ENCODE data around the gene RCSD1.

RCSD1 gene

GRCh38 chr1:167671727-167672511 lies 41.9 kb downstream of the RCSD1 start:
- DNase-seq, result no peak

GRCh38 chr1:167672831-167673230 lies 42.8 kb downstream of the RCSD1 start:
- DNase-seq, result no peak

- no peak for DNase-seq
Measured at GRCh38 chr1:167673265-167673664, 43.2 kb downstream of the RCSD1 start.

DNA sequence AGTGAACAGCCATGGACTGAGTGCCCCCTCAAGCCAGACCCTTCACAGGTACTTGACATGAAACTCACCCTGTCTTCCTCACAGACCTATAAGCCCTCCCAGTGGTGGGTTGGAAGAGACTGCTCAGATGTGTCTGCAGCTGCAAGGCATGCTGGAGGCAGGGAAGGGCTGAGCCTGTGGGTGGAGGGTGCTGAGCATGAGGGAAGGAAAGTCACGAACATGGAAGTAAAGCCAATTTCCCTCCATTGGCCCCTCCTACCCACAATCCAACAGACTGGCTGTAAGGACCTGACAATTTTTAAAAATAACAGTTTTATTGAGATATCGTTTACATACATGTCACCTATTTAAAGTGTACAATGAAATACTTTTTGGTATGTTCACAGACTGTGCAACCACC lies 44.1 kb downstream of the RCSD1 start:
- no peak for DNase-seq

- no peak for DNase-seq
Measured at GRCh38 chr1:167675440-167675839, 45.4 kb downstream of the RCSD1 start.

- DNase-seq, result no peak
Measured at GRCh38 chr1:167676205-167676915, 46.3 kb downstream of the RCSD1 start.

DNA sequence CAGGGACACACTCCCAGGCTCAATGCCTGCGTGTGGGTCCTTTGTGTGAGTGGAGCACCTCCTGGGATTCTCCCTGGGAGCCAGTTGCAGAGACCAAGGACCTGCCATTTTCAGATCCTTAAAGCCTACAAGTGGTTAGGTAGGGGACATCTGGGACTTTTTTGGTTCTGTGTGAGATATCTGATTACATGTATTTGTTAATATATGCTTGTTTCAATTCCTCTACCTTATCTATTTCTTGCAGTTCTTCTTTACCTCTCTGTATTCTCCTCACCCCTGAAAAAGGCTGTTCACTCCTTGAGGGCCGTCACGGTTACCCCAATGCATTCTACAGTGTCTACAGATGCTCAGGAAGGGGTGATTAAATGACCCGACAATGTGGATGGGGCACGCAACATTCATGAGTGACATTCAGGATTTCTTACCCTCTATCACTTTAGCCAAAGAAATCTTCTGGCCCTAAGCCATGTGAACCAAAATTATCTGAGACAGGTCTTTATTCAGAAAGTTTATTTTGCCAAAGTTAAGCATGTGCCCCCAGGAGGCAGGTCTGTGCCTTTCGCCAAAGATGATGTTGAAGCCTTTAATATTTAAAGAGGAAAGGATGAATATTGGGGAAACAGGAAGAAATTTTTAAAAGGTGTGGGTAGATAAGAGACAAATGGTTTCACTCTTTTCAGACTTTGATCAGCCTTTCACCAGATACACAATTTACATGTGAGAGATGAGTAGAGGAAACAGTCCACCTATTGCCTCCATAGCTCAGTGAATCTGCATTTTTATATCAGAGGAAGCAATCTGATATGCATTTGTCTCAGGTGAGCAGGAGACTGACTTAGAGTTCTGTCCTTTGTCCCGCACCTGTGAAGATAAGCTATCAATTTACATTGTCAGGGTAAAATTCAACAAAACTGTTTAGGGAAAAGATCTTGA lies 47.1 kb downstream of the RCSD1 start:
- DNase-seq, result no peak

DNA sequence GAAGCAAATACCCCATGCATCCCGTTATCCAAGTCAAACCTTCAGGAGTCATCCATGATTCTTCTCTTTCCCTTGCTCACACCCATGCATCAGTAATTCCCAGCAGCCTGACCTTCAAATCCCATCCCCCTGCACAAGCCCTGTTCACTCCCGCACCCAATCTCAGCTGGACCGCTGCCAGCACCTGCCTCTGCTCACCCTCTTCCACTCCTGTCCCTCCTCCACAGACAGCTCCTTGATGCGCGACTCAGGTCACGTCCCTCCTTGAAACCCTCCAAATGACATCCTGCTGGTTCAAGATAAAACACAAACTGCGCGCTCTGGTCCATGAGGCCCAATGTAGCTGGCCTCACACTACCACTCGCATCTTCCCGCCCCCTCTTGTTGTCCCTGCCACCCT lies 48.4 kb downstream of the RCSD1 start:
- DNase-seq, result no peak

GRCh38 chr1:167678838-167679237 lies 48.8 kb downstream of the RCSD1 start:
- no peak for DNase-seq

DNA sequence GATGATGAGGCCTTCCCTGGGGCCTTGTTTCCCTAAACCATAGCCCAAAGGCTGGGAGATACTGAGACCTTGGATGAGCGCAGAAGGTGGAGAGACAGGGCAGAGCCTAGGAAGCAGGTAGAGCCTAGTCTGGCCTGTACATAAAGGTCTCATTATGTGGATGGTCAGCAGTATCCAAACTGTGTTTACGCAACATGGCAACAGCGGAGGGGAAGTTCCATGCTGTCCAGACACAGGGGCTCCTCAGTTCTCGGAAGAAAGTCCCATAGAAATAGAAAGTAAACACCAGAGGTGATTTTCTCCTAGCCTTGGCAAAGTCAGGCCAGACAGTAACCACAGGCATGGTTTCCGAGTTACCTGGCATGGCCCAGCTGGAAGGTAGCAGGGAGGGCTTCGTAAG lies 49.7 kb downstream of the RCSD1 start:
- no peak for DNase-seq

DNA sequence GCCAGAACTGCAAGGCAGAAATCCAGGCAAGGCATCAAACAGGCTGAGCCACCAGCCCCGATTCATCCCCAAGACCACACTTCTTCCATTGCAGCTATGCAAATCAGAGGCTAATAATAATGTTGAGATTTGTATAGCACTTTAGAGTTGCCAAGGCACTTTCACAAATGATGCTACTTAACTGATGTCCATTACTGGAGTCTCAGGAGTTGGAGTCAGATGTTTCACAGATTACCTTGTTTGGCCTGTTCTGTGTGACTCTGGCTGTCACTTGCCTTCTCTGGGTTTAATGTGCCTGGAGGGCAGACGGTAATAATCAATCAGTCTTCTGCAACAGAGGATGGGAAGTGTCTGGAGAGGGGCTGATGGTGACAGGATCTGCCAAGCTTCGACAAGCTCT lies 51.0 kb downstream of the RCSD1 start:
- no peak for DNase-seq

GRCh38 chr1:167681451-167682098 lies 51.5 kb downstream of the RCSD1 start:
- DNase-seq, result no peak

DNA sequence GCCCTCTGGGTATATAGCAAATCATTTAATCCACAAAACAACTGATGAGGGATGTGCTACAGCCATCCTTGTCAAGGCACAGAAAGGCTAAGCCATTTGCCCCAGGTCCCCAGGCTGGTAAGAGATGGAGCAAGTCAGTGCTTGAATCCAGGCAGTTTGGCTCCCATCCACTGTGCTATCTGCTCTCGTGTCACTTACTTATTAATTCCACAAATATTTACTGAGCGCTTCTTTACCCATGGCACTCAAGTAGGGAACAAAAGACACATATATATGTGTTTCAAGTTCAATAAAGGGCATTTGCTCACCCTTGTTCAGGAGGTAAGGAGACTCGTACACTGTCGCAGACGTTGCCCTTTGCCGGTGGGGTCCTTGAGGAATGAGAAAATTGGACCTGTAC lies 53.2 kb downstream of the RCSD1 start:
- DNase-seq, result no peak

- DNase-seq, result no peak
Measured at GRCh38 chr1:167683641-167684502, 53.8 kb downstream of the RCSD1 start.

DNA sequence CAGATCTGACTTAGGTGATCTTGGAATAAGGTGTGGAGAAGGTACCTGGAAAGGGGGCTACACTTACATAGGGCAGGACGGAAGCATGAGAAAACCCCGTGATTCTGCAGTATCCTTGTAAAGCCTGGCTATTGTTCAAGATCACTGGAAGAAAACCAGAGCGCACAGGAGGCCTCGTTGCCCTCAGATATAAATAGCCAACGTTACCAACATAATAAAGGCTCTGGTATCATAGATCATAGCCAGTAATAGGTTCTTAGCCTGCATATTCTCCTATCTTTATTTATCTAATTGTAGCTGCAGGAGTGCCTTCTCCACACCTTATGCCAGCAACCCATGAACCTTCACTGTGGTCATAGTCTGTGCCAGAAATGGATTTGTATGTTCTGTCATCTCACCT lies 55.8 kb downstream of the RCSD1 start:
- no peak for DNase-seq

DNA sequence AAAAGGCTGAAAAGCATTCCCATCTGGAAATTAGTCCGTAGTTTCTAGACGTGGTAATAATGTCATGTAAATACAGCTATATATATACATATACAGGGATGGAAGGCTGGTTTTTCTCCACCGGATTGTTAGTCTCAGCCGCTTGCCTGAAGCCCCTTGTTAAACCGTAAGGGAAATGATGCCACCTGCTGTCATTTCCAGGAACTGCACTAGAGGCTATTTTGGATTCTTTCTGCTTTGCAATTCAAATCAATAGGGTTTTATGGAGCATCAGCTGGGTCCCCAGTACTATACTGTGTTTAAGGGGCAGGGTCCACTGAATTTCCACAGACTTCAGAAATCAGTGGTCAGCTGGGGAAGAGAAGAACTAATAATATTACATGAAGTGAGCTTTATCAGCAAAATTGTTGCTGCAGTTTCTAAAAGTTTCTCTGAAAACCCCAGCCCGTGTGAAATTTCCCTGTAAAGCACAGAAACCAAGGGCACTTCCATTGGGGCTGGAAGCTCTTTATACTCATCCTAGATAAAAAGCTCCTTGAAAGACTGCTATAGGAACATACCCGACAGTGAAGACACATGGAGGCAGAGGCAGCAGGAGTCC lies 58.0 kb downstream of the RCSD1 start:
- DNase-seq, result peak; percentile 25

- no peak for DNase-seq
Measured at GRCh38 chr1:167689567-167689920, 59.5 kb downstream of the RCSD1 start.

GRCh38 chr1:167690053-167690452 lies 60.0 kb downstream of the RCSD1 start:
- DNase-seq, result no peak

DNA sequence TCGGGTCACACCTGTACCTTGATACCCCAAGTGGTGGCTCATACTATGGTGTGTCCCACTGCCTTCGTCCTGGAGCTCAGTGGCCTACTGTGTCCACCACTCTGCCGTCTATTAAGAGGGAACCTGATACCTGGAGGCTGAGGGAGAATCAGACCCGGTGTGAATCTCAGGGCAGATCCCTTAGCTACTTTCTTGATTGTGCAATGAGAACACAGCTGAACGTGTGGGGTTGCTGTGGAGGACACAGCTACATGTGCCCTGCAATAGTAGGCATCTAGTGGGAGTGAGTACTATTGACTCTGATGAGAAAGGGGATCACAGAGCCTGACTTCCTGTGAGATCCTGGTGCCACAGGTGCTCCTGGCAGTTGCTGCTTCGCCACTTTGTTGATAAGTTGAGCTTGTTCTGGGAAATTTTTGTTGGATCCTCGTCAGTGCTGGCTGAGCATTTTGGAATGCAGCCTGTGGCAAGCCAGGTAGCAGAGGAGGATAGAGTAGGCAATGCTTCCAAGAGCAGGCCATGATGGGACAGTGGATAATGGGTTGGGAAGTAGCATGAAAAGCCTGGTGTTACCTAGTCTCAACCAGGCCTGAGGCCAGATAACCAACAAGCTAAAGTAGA lies 63.5 kb downstream of the RCSD1 start:
- DNase-seq, result no peak

- DNase-seq, result no peak
Measured at GRCh38 chr1:167694691-167695090, 64.7 kb downstream of the RCSD1 start.

DNA sequence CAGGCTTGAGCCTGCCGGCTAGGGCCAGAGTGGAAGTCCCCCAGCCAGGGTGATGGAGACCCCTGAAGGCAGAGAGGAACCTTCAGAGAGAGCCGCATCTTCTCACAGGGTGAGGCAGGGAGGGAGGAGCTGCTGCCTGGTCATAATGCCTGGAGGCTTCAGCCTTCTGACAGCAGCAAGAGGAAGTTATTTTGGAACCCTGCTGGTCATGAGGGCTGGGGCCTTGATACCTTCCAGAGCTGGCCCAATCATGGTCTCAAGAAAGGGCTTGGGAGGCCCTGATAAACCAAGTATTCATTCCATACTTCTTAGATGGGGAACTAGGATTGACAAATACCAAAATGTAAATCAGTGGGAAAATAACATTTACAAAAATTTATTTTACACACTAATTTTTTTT lies 65.1 kb downstream of the RCSD1 start:
- DNase-seq, result no peak

Data from NCI-H226 (cell line).